Muscle of leg (tissue), 16 donors: ENCODE measurements around the gene MARCHF4. TPM values are rescaled to one million over a fixed set of nuclear protein-coding genes. Genes with fewer than 3 reads are reported as not detected.

Source experiments
- DNase-seq: peaks from one replicate; pipeline ENCODE4 v3.0.0; 2013
- H3K27ac ChIP-seq: one replicate; pipeline ENCODE4 v1.5.1; 2013; ENCODE audit warnings: mild to moderate bottlenecking, low read length, control low read depth
- H3K27me3 ChIP-seq: one replicate; pipeline ENCODE4 v1.6.1; 2013; ENCODE audit warnings: low read length; ENCODE audit not compliant: control insufficient read depth, insufficient read depth
- H3K36me3 ChIP-seq: one replicate; pipeline ENCODE4 v1.6.1; 2013; ENCODE audit warnings: low read length; ENCODE audit not compliant: control insufficient read depth, insufficient read depth
- H3K4me1 ChIP-seq: one replicate; pipeline ENCODE4 v1.6.1; 2013; ENCODE audit warnings: low read length; ENCODE audit not compliant: control insufficient read depth, insufficient read depth
- H3K4me3 ChIP-seq: one replicate; pipeline ENCODE4 v1.5.1; 2013; ENCODE audit warnings: low read length, control low read depth
- H3K9me3 ChIP-seq: replicated peaks from 2 replicates; pipeline ENCODE4 v1.6.1; 2013; ENCODE audit warnings: low read depth, low read length; ENCODE audit not compliant: control insufficient read depth
- WGBS: methylation state at CpG from one replicate; pipeline ENCODE4 v1.1.5; 2013; ENCODE audit warnings: missing lambda C conversion rate; ENCODE audit not compliant: insufficient coverage; 5-methylcytosine and 5-hydroxymethylcytosine counted together
- long read RNA-seq, 11 donors: transcript quantifications; one replicate each; lab custom pipeline, GENCODE V29; 2026
- polyA plus RNA-seq, 8 donors: library from polyadenylated mRNA; unstranded; fragments of 120-200 nt; gene quantifications; one replicate each; pipeline versions ENCODE4 v1.2.1 to v1.2.3, GENCODE V29; 2013; ENCODE audit warnings: inconsistent platforms in 1 of 8, low replicate concordance in 1 of 8; ENCODE audit not compliant: insufficient read length in 8 of 8, insufficient read depth in 1 of 8
- total RNA-seq: library from RNA; stranded (reverse); fragments of 120-200 nt; gene quantifications from one replicate; pipeline ENCODE4 v1.2.4, GENCODE V29; 2013

MARCHF4 gene, protein sequence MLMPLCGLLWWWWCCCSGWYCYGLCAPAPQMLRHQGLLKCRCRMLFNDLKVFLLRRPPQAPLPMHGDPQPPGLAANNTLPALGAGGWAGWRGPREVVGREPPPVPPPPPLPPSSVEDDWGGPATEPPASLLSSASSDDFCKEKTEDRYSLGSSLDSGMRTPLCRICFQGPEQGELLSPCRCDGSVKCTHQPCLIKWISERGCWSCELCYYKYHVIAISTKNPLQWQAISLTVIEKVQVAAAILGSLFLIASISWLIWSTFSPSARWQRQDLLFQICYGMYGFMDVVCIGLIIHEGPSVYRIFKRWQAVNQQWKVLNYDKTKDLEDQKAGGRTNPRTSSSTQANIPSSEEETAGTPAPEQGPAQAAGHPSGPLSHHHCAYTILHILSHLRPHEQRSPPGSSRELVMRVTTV
- total RNA-seq: not detected
- polyA plus RNA-seq: under 1 TPM; 0.08 to 0.17 (median 0.13) TPM
- long read RNA-seq, donor 1: 0 reads
- long read RNA-seq, donor 2: 0 reads
- long read RNA-seq, donor 3: 0 reads
- long read RNA-seq, donor 4: 0 reads
- long read RNA-seq, donor 5: 0 reads
- long read RNA-seq, donor 6: 0 reads
- long read RNA-seq, donor 7: 0 reads
- long read RNA-seq, donor 8, partial matches to known transcripts: 13,875 of 14,042 reads
- long read RNA-seq, donor 8, other reads (novel, unspliced or antisense): 167 of 14,042 reads
- long read RNA-seq, donor 9: 0 reads
- long read RNA-seq, donor 10, partial matches to known transcripts: 16,864 of 17,132 reads
- long read RNA-seq, donor 10, other reads (novel, unspliced or antisense): 268 of 17,132 reads
- long read RNA-seq, donor 11: 0 reads

DNA sequence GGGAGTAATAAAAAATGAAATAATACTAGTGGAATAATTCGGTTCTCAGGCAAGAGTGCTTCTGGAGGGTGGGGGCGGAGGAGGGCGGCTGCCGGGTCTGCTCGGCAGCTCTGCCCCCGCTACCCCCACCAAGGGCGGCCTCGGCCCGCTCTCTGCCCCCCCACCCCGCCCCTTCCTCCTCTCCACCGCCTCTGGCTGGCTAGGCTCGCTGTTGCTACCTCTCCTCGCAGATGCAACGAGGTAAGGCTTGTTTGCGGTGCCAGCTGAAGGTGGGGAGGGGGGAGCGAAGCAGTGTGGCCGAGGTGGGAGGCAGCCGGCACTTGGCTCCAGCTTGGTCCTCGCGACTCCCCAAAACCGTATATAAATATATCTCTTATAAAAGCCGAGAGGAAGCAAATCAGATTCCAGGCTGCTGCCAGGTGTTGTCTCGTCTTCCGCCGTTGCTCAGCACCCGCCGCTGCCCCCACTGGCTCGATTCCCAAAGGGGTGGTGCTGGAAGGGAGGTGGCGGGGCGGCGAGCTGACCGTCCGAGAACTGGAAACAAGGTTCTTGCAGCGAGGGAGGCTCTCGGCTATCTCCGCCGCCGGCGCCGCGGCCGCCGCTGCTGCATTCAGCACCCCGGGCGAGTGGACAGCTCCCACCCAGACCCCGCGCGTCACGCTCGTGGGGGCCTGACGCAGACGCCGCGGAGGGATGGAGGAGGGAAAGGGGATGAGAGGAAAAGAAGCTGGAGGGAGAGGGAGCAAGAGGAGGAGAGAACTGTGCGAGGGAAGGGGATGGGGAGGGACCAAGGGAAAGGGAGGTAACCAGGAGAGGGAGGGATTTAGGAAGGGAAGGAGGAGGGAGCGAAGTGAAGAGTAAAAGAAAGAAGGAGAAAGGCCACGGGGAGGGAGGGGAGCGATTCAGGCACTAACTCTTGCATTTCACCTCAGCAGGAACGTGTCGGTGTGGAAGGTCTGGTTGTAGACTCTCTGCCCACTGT, at the start of gene MARCHF4:
TSS of gene MARCHF4 (minus strand) at position 763 of the 982 bp plus-strand sequence. CDS start 2,223 bp downstream, outside the sequence.
- DNase-seq: peak; percentile 84
- peaks cover 27% of the 10 kb centered on the region for H3K27me3 ChIP-seq
- no peak within 1 kb of the TSS for H3K27ac ChIP-seq
- no peaks in the 10 kb centered on the region for H3K36me3 ChIP-seq
- peaks cover 10% of the 10 kb centered on the region for H3K4me1 ChIP-seq
- 2% methylated on average over 34 of the region's 60 CpGs for WGBS
- no peaks in the 10 kb centered on the region for H3K9me3 ChIP-seq
- H3K4me3 ChIP-seq: no peak within 1 kb of the TSS

DNA sequence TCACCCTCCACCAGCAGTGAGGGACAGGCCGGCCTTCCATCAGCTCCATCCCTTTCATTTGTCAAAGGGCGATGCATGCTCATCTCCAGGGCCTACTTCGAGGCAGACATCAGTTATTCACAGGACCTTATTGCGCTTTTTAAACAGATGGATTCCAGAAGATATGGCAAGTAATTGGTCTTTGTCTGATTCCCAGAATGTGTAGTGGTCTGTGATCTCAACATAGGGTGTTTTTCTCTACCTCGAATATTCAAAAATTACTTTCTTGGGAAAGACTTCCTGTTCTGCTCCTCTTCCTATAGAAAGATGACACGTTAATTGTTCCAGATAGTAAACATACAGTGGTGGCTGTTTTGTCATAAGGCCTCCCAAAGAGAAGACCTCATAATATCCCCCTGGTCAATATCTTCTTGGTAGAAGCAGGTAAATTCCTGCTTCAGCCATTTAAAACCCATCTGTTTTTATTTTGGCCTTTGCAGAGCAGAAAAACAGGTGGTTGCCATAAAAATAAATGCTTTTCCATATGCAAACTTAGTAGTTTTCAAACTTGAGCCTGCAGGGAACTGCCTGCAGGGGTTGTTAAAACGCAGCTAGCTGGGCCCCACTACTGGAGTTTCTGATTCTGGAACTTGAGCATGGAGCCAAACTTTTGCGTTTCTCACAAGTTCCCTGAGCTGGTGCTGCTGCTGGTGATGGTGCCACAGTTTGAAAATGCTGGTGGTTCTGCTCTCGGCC, 48.3 kb upstream of the MARCHF4 start:
- H3K27ac ChIP-seq: no peak overlapping the region
- no peaks in the 10 kb centered on the region for H3K27me3 ChIP-seq
- peak; percentile 77 for DNase-seq
- H3K4me1 ChIP-seq: peaks cover 11% of the 10 kb centered on the region
- H3K4me3 ChIP-seq: no peak overlapping the region
- H3K9me3 ChIP-seq: peaks cover 6% of the 10 kb centered on the region
- WGBS: 53% methylated on average over 4 of the region's 9 CpGs
- H3K36me3 ChIP-seq: peaks cover 81% of the 10 kb centered on the region

DNA sequence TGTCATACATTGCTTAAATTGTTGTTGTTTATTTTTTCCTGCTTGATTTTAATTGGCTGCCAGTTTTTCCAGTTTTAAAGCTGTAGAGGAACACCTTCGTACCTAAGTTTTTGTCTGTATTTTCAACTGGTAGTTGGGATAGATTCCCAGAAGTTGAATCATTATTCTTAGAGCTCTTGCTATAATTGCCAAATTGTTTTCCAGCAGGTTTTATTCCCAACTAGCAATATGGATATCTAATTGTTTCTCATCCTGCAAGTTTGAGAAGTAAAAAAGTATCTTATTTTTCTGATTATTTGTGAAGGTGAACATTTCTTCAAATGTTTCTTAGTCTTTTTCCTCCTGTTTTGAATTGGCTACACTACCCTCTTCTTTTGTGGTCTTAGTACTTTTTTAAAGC, 46.7 kb upstream of the MARCHF4 start:
- Histone ChIP-seq H3K4me3 (no peak overlapping the region), H3K36me3 (peaks cover 75% of the 10 kb centered on the region), H3K27me3 (no peaks in the 10 kb centered on the region), H3K27ac (no peak overlapping the region), H3K9me3 (no peaks in the 10 kb centered on the region), H3K4me1 (peaks cover 9% of the 10 kb centered on the region)
- DNase-seq: peak; percentile 78
- no CpG with 5 or more reads among the region's 1 CpG for WGBS

DNA sequence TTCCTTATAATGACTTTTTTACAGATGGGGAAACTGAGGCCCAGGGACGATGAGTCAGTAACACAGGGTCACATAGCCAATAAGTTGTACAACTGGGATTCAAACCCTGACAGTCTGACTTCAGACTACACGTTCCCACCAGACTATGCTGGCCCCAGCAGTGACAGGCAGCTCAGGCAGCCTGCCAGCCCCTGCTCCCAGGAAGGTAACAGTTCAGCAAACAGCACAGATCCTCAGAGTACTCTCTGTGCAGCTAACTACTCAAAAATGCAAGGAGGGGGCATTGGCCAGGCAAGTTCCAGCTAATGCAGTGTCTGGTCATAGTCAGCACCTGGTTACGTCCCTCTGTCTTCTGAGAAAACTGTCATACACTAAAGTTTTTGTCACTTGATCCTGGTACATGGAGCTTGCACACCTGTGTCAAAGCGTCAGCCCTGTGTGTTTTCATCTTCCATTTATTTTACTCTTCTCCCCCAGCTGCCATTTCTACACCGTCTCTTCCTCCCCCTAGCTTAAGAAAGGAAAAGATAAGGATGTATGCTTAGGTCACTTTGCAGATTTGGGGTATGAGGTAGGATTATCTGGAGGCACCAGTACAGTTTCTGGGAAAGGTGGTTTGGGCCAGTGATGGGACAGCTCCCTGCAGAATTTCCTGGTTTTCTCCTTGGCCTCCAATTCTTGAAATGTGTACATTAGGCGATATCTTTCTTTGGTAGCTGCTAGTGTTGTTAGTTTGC, 44.5 kb upstream of the MARCHF4 start:
- H3K4me3 ChIP-seq: no peak overlapping the region
- peaks cover 13% of the 10 kb centered on the region for H3K4me1 ChIP-seq
- WGBS: 93% methylated on average over 3 of the region's 6 CpGs
- peaks cover 56% of the 10 kb centered on the region for H3K36me3 ChIP-seq
- no peaks in the 10 kb centered on the region for H3K27me3 ChIP-seq
- no peak overlapping the region for H3K27ac ChIP-seq
- H3K9me3 ChIP-seq: no peaks in the 10 kb centered on the region
- no peak for DNase-seq

DNA sequence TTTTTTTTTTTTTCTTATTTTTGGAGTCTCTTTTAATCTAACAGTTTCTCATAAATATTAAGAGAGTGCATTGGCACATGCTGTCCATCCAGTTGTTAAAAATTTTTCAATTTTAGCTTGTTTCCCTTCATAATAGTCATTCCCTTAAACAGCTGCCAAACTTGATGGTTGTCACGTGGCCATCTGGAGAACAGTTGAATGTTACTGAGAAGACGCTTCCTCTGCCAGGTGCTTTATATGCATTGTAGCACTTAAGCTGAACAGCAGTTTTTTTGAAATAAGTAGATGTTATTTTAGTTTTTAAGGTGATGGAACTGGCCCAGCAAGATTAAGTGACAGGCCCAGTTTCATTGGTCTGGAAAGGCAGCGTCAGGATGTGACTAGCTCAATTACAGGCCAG, 43.3 kb upstream of the MARCHF4 start:
- Histone ChIP-seq H3K27me3 (no peaks in the 10 kb centered on the region), H3K27ac (peak overlapping the region; percentile 32), H3K4me1 (peaks cover 13% of the 10 kb centered on the region), H3K36me3 (peaks cover 45% of the 10 kb centered on the region), H3K9me3 (no peaks in the 10 kb centered on the region), H3K4me3 (no peak overlapping the region)
- WGBS: 33% methylated on average over 1 of the region's 3 CpGs
- peak; percentile 91 for DNase-seq

DNA sequence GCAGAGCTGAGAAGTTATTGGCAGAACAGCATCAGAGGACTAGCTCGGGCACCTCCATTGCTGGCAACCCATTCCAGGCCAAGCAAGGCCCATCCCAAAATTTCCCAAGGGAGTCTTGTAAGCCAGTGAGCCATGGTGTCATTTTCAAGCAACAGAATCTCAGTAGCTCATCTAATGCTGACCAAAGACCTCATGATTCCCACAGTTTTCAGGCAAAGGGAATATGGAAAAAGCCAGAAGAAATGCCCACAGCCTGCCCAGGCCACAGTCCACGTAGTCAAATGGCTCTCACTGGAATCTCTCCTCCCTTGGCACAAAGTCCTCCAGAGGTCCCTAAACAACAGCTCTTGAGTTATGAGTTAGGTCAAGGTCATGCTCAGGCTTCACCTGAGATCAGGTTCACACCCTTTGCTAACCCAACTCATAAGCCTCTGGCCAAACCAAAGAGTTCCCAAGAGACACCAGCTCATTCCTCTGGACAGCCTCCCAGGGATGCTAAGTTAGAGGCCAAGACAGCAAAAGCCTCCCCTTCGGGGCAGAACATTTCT, 42.6 kb upstream of the MARCHF4 start:
- DNase-seq: no peak
- H3K27me3 ChIP-seq: no peaks in the 10 kb centered on the region
- no peak overlapping the region for H3K4me3 ChIP-seq
- no peak overlapping the region for H3K27ac ChIP-seq
- peaks cover 40% of the 10 kb centered on the region for H3K36me3 ChIP-seq
- H3K4me1 ChIP-seq: peaks cover 13% of the 10 kb centered on the region
- WGBS: 68% methylated on average over 2 of the region's 3 CpGs
- no peaks in the 10 kb centered on the region for H3K9me3 ChIP-seq

DNA sequence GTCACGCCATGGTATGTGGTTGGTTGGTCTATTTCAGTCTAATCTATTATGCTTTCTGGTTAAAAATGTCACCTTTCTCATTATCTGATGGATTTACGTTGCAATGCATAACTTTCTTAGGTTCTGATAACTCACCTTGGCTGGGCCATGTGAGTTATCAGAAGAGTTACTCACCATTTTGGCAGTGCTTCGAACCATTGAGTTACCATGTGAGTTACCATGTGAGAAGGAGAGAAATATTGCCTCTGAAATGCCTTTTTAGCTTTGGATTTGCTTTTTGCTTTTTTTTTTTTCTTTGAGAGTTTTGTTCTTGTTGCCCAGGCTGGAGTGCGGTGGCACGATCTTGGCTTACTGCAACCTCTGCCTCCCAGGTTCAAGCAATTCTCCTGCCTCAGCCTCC, 41.6 kb upstream of the MARCHF4 start:
- Histone ChIP-seq H3K27me3 (no peaks in the 10 kb centered on the region), H3K4me3 (no peak overlapping the region), H3K9me3 (no peaks in the 10 kb centered on the region), H3K4me1 (peaks cover 13% of the 10 kb centered on the region), H3K36me3 (peaks cover 34% of the 10 kb centered on the region), H3K27ac (no peak overlapping the region)
- WGBS: no CpG with 5 or more reads among the region's 5 CpGs
- DNase-seq: no peak

DNA sequence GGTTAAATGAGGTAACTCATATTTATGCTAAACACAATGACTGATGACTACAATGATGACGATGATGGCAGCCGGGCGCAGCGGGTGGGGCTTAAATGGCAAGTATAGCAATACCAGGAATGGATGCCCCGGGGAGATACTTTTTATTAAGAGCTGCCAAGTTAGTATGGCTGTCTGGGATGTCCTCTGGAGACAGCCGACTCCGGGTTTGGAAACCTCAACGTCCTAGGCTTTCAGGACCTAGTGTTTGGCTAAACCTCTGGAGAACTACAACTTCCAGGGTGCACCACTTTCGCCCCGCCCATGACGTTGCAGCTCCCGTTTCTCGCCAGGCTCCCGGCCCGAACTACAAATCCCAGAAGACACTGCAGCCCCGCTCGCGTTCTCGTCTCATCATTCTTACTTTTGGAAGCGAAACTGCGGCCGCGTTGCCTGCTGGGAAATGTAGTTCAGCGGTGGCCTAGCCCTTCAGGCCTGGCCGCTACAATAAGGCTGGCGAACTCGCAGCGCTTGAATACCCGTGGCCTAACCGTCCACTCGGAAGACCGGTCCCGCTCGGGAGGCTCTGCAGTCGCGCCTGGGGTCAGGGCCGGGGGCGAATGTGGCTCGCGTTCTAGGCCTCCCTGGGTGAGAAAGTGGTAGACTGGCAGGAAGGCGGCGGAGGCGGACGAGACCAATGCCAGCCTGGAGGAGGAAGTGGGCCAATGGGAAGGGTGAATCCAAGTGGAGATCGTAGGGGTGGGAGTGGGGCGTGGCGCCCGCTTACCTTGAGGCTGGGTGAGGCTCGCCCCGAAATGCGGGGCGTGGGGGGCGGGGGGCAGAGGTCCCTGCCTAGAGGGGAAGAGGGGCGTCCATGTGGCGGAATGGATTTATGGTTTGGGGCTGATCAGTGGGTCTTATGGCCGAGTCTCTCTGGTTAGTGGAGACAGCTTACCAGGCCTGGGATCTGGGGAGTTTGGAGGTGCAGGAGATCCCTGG, 40.0 kb upstream of the MARCHF4 start, which contains the start of gene SMARCAL1:
TSS of gene SMARCAL1 (plus strand) at position 463 of the 978 bp plus-strand sequence. CDS start 2,221 bp downstream, outside the sequence.
- Histone ChIP-seq H3K27ac (peak within 1 kb of the TSS; percentile 92), H3K4me1 (peaks cover 13% of the 10 kb centered on the region), H3K27me3 (peaks cover 8% of the 10 kb centered on the region), H3K36me3 (peaks cover 26% of the 10 kb centered on the region), H3K9me3 (no peaks in the 10 kb centered on the region), H3K4me3 (peak within 1 kb of the TSS; percentile 81)
- WGBS: 6% methylated on average over 52 of the region's 56 CpGs
- DNase-seq: peak; percentile 99
